HEK293 (cell line): Measurements from ENCODE around the gene NRROS.

Experiments used
- CTCF ChIA-PET: fragments of 350-600 bp; formaldehyde crosslinking; extraction: SDS; loops from one replicate; lab custom pipeline; 2021; ENCODE audit warnings: antibody characterized with exemption; lab: Yijun Ruan, JAX
- POLR2A ChIA-PET: fragments of 300-600 bp; formaldehyde crosslinking; extraction: SDS; loops from one replicate; lab custom pipeline; 2020; ENCODE audit warnings: antibody characterized with exemption, inconsistent platforms; lab: Yijun Ruan, JAX
- H3K27ac ChIP-seq: fragments of 200-500 bp; sonication (Bioruptor generic); 2 replicates; pipeline ENCODE4 v1.5.1; 2014; ENCODE audit warnings: low read depth, low read length, control low read depth, inconsistent platforms; ENCODE audit errors: extremely low read depth
- H3K36me3 ChIP-seq, 2 experiments: fragments of 200-500 bp in 1 of 2; sonication (Bioruptor generic) in 1 of 2; 1 replicate in 1 of 2; 2 replicates in 1 of 2; pipeline ENCODE4 v1.5.1; 2014 to 2017; ENCODE audit warnings: inconsistent platforms in 2 of 2, low read length in 2 of 2; ENCODE audit not compliant: control insufficient read depth in 2 of 2, insufficient read depth in 1 of 2
- H3K4me1 ChIP-seq: fragments of 200-500 bp; sonication (Bioruptor generic); 2 replicates; pipeline ENCODE4 v1.5.1; 2014; ENCODE audit warnings: mild to moderate bottlenecking, low read length, inconsistent platforms; ENCODE audit not compliant: control insufficient read depth, insufficient read depth
- H3K4me3 ChIP-seq: 2 replicates; pipeline ENCODE4 v1.5.1; 2011; ENCODE audit warnings: low read depth, mild to moderate bottlenecking, control low read depth, low read length, moderate library complexity
- H3K9me3 ChIP-seq: fragments of 200-500 bp; sonication (Bioruptor generic); 2 replicates; pipeline ENCODE4 v1.5.1; 2014; ENCODE audit warnings: low read depth, low read length, inconsistent platforms; ENCODE audit not compliant: control insufficient read depth, insufficient read depth
- GLI4 ChIP-seq: fragments of 450-650 bp; formaldehyde crosslinking; IDR thresholded peaks from 2 replicates; pipeline ENCODE4 v1.5.1; 2016; ENCODE audit warnings: missing biosample characterization, missing genetic modification characterization
- KLF7 ChIP-seq: fragments of 450-650 bp; formaldehyde crosslinking; IDR thresholded peaks from 2 replicates; pipeline ENCODE4 v1.5.1; 2016; ENCODE audit warnings: missing biosample characterization, missing genetic modification characterization, borderline replicate concordance
- MZF1 ChIP-seq: fragments of 450-650 bp; formaldehyde crosslinking; IDR thresholded peaks from 2 replicates; pipeline ENCODE4 v1.5.1; 2017; ENCODE audit warnings: missing biosample characterization, missing genetic modification characterization, borderline replicate concordance
- OSR2 ChIP-seq: fragments of 450-650 bp; formaldehyde crosslinking; IDR thresholded peaks from 2 replicates; pipeline ENCODE4 v1.5.1; 2016; ENCODE audit warnings: missing biosample characterization, missing genetic modification characterization
- SP3 ChIP-seq: fragments of 450-650 bp; formaldehyde crosslinking; IDR thresholded peaks from 2 replicates; pipeline ENCODE4 v1.5.1; 2016; ENCODE audit warnings: missing biosample characterization, missing genetic modification characterization
- ZBTB20 ChIP-seq: fragments of 450-650 bp; formaldehyde crosslinking; IDR thresholded peaks from 2 replicates; pipeline ENCODE4 v1.5.1; 2016; ENCODE audit warnings: missing biosample characterization, missing genetic modification characterization
- ZBTB21 ChIP-seq: fragments of 450-650 bp; formaldehyde crosslinking; IDR thresholded peaks from 2 replicates; pipeline ENCODE4 v1.5.1; 2017; ENCODE audit warnings: missing biosample characterization, missing genetic modification characterization
- ZBTB48 ChIP-seq: fragments of 450-650 bp; formaldehyde crosslinking; IDR thresholded peaks from 2 replicates; pipeline ENCODE4 v1.5.1; 2016; ENCODE audit warnings: missing biosample characterization, missing genetic modification characterization
- ZEB2 ChIP-seq: fragments of 450-650 bp; formaldehyde crosslinking; IDR thresholded peaks from 2 replicates; pipeline ENCODE4 v1.5.1; 2016; ENCODE audit warnings: missing biosample characterization, missing genetic modification characterization
- ZFHX2 ChIP-seq: fragments of 450-650 bp; formaldehyde crosslinking; conservative IDR thresholded peaks from 2 replicates; pipeline ENCODE4 v1.5.1; 2016; ENCODE audit warnings: missing biosample characterization, missing genetic modification characterization
- ZIC2 ChIP-seq: fragments of 450-650 bp; formaldehyde crosslinking; IDR thresholded peaks from 2 replicates; pipeline ENCODE4 v1.5.1; 2016; ENCODE audit warnings: missing biosample characterization, missing genetic modification characterization
- ZNF10 ChIP-seq: fragments of 450-650 bp; formaldehyde crosslinking; IDR thresholded peaks from 2 replicates; pipeline ENCODE4 v1.5.1; 2017; ENCODE audit warnings: missing biosample characterization, missing genetic modification characterization
- ZNF155 ChIP-seq: fragments of 450-650 bp; formaldehyde crosslinking; IDR thresholded peaks from 2 replicates; pipeline ENCODE4 v1.5.1; 2016; ENCODE audit warnings: missing biosample characterization, missing genetic modification characterization
- ZNF2 ChIP-seq: fragments of 450-650 bp; formaldehyde crosslinking; IDR thresholded peaks from 2 replicates; pipeline ENCODE4 v1.5.1; 2016; ENCODE audit warnings: missing biosample characterization, missing genetic modification characterization
- ZNF202 ChIP-seq: fragments of 450-650 bp; formaldehyde crosslinking; IDR thresholded peaks from 2 replicates; pipeline ENCODE4 v1.5.1; 2016; ENCODE audit warnings: missing biosample characterization, missing genetic modification characterization, borderline replicate concordance
- ZNF292 ChIP-seq: fragments of 450-650 bp; formaldehyde crosslinking; IDR thresholded peaks from 2 replicates; pipeline ENCODE4 v1.5.1; 2016; ENCODE audit warnings: low read depth, missing biosample characterization, missing genetic modification characterization, borderline replicate concordance
- ZNF423 ChIP-seq: fragments of 450-650 bp; formaldehyde crosslinking; IDR thresholded peaks from 2 replicates; pipeline ENCODE4 v1.5.1; 2016; ENCODE audit warnings: missing biosample characterization, missing genetic modification characterization
- ZNF48 ChIP-seq: fragments of 450-650 bp; formaldehyde crosslinking; IDR thresholded peaks from 2 replicates; pipeline ENCODE4 v1.5.1; 2016; ENCODE audit warnings: missing biosample characterization, missing genetic modification characterization
- ZNF521 ChIP-seq: fragments of 450-650 bp; formaldehyde crosslinking; IDR thresholded peaks from 2 replicates; pipeline ENCODE4 v1.5.1; 2017; ENCODE audit warnings: missing biosample characterization, mild to moderate bottlenecking, missing genetic modification characterization
- ZNF530 ChIP-seq: fragments of 450-650 bp; formaldehyde crosslinking; IDR thresholded peaks from 2 replicates; pipeline ENCODE4 v1.5.1; 2016; ENCODE audit warnings: low read depth, missing biosample characterization, missing genetic modification characterization
- ZNF558 ChIP-seq: fragments of 450-650 bp; formaldehyde crosslinking; IDR thresholded peaks from 2 replicates; pipeline ENCODE4 v1.5.1; 2016; ENCODE audit warnings: missing biosample characterization, missing genetic modification characterization
- ZNF629 ChIP-seq: fragments of 450-650 bp; formaldehyde crosslinking; IDR thresholded peaks from 2 replicates; pipeline ENCODE4 v1.5.1; 2017; ENCODE audit warnings: missing biosample characterization, missing genetic modification characterization
- ZNF658 ChIP-seq: fragments of 450-650 bp; formaldehyde crosslinking; IDR thresholded peaks from 2 replicates; pipeline ENCODE4; 2016; ENCODE audit warnings: missing biosample characterization, missing genetic modification characterization
- ZNF707 ChIP-seq: fragments of 450-650 bp; formaldehyde crosslinking; IDR thresholded peaks from 2 replicates; pipeline ENCODE4 v1.5.1; 2016; ENCODE audit warnings: missing biosample characterization, missing genetic modification characterization
- ZXDB ChIP-seq: fragments of 450-650 bp; formaldehyde crosslinking; IDR thresholded peaks from 2 replicates; pipeline ENCODE4 v1.5.1; 2016; ENCODE audit warnings: missing biosample characterization, missing genetic modification characterization
- TF ChIP-seq, protein P1 (sequence below): fragments of 450-650 bp; formaldehyde crosslinking; IDR thresholded peaks from 2 replicates; pipeline ENCODE4 v1.5.1; 2016; ENCODE audit warnings: missing biosample characterization, missing genetic modification characterization
- TF ChIP-seq, protein P2 (sequence below): fragments of 450-650 bp; formaldehyde crosslinking; IDR thresholded peaks from 2 replicates; pipeline ENCODE4 v1.5.1; 2016; ENCODE audit warnings: missing biosample characterization, missing genetic modification characterization
- TF ChIP-seq, protein P3 (sequence below): fragments of 450-650 bp; formaldehyde crosslinking; IDR thresholded peaks from 2 replicates; pipeline ENCODE4 v1.5.1; 2016; ENCODE audit warnings: missing biosample characterization, missing genetic modification characterization, borderline replicate concordance
- TF ChIP-seq, protein P4 (sequence below): fragments of 450-650 bp; formaldehyde crosslinking; IDR thresholded peaks from 2 replicates; pipeline ENCODE4 v1.5.1; 2017; ENCODE audit warnings: missing biosample characterization, mild to moderate bottlenecking, missing genetic modification characterization, moderate library complexity

Gene NRROS

DNA sequence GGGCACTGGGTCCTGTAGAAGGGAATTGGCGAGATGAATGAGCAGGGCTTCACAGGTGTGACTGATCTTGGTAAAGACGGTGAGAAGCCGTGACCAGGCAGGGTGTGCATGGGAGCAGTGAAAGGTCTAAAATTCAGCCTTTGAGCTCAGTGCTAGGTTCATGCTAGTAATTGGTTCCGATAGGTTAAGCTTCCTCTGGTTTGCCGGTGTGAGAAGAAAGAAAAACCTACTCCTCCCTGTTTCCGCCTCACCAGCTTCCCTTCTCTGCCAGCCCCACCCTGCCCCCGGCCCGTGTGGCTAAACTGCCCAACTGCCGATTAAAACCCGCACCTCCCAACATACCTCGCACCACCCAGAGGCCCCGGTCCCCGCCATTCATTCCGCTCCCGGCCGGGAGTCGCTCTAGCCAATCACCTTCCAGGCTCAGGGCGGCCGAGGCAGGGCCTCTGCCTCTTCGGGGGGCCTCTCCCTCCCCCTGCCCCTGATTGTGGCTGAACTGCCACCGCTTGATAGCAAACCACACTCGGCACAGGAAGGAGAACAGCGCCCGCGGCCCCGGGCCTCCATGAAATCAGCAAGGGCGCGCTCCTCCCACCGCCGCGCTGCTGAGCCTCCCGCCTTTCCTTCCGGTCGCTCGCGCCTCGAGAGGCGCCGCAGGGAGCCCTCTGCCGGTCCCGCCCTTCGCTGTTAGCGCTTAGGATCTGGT lies 7.3 kb upstream of the NRROS start:
- Histone ChIP-seq H3K9me3 (no peaks in the 10 kb centered on the region), H3K27ac (peak overlapping the region; percentile 67), H3K4me1 (0 out of 2 replicates have a peak, but pooled peaks cover 2% of the 10 kb centered on the region), H3K36me3 (no peaks in the 10 kb centered on the region), H3K4me3 (peak overlapping the region; percentile 53)
- ChIA-PET POLR2A (interaction anchor here (0.8 kb wide), 1 partner anchor 15 kb away, joined by 3 read pairs; no protein-coding TSS in a partner anchor), CTCF (interaction anchor here (0.9 to 1.1 kb wide), 2 partner anchors 22 to 46 kb away, joined by 3 to 7 read pairs; no protein-coding TSS in a partner anchor)
- peak; percentile 66; the same call in 1 of the 2 replicates for TF ChIP-seq ZNF423 (tag by site-specific recombination)
- TF ChIP-seq ZNF521: no peak
- 0 out of 2 replicates have a peak, but pooled peaks have one; percentile 47 for TF ChIP-seq OSR2
- TF ChIP-seq GLI4 (tag by site-specific recombination): no peak
- TF ChIP-seq, protein P1, sequence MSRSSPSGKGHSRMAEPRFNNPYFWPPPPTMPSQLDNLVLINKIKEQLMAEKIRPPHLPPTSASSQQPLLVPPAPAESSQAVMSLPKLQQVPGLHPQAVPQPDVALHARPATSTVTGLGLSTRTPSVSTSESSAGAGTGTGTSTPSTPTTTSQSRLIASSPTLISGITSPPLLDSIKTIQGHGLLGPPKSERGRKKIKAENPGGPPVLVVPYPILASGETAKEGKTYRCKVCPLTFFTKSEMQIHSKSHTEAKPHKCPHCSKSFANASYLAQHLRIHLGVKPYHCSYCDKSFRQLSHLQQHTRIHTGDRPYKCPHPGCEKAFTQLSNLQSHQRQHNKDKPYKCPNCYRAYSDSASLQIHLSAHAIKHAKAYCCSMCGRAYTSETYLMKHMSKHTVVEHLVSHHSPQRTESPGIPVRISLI (tag by site-specific recombination): no peak
- no peak for TF ChIP-seq MZF1 (tag by site-specific recombination)
- no peak for TF ChIP-seq ZBTB21 (tag by site-specific recombination)
- TF ChIP-seq ZNF658: no peak
- TF ChIP-seq ZBTB20 (tag by site-specific recombination): peak; percentile 94
- TF ChIP-seq ZNF155 (tag by site-specific recombination): no peak
- TF ChIP-seq, protein P2, sequence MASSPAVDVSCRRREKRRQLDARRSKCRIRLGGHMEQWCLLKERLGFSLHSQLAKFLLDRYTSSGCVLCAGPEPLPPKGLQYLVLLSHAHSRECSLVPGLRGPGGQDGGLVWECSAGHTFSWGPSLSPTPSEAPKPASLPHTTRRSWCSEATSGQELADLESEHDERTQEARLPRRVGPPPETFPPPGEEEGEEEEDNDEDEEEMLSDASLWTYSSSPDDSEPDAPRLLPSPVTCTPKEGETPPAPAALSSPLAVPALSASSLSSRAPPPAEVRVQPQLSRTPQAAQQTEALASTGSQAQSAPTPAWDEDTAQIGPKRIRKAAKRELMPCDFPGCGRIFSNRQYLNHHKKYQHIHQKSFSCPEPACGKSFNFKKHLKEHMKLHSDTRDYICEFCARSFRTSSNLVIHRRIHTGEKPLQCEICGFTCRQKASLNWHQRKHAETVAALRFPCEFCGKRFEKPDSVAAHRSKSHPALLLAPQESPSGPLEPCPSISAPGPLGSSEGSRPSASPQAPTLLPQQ (tag by site-specific recombination): no peak
- TF ChIP-seq ZFHX2 (tag by site-specific recombination): peak; percentile 29; the same call in 1 of the 2 replicates
- TF ChIP-seq ZEB2 (tag by site-specific recombination): peak; percentile 67
- TF ChIP-seq ZBTB48 (tag by site-specific recombination): peak; percentile 13; the same call in 1 of the 2 replicates
- no peak for TF ChIP-seq ZNF48 (tag by site-specific recombination)
- TF ChIP-seq ZNF2 (tag by site-specific recombination): no peak; the same call in 1 of the 2 replicates
- 0 out of 2 replicates have a peak, but pooled peaks have one; percentile 41 for TF ChIP-seq KLF7
- TF ChIP-seq, protein P3, sequence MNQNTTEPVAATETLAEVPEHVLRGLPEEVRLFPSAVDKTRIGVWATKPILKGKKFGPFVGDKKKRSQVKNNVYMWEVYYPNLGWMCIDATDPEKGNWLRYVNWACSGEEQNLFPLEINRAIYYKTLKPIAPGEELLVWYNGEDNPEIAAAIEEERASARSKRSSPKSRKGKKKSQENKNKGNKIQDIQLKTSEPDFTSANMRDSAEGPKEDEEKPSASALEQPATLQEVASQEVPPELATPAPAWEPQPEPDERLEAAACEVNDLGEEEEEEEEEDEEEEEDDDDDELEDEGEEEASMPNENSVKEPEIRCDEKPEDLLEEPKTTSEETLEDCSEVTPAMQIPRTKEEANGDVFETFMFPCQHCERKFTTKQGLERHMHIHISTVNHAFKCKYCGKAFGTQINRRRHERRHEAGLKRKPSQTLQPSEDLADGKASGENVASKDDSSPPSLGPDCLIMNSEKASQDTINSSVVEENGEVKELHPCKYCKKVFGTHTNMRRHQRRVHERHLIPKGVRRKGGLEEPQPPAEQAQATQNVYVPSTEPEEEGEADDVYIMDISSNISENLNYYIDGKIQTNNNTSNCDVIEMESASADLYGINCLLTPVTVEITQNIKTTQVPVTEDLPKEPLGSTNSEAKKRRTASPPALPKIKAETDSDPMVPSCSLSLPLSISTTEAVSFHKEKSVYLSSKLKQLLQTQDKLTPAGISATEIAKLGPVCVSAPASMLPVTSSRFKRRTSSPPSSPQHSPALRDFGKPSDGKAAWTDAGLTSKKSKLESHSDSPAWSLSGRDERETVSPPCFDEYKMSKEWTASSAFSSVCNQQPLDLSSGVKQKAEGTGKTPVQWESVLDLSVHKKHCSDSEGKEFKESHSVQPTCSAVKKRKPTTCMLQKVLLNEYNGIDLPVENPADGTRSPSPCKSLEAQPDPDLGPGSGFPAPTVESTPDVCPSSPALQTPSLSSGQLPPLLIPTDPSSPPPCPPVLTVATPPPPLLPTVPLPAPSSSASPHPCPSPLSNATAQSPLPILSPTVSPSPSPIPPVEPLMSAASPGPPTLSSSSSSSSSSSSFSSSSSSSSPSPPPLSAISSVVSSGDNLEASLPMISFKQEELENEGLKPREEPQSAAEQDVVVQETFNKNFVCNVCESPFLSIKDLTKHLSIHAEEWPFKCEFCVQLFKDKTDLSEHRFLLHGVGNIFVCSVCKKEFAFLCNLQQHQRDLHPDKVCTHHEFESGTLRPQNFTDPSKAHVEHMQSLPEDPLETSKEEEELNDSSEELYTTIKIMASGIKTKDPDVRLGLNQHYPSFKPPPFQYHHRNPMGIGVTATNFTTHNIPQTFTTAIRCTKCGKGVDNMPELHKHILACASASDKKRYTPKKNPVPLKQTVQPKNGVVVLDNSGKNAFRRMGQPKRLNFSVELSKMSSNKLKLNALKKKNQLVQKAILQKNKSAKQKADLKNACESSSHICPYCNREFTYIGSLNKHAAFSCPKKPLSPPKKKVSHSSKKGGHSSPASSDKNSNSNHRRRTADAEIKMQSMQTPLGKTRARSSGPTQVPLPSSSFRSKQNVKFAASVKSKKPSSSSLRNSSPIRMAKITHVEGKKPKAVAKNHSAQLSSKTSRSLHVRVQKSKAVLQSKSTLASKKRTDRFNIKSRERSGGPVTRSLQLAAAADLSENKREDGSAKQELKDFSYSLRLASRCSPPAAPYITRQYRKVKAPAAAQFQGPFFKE (tag by site-specific recombination): no peak
- peak; percentile 88 for TF ChIP-seq ZIC2 (tag by site-specific recombination)
- TF ChIP-seq SP3 (tag by site-specific recombination): peak; percentile 68
- peak; percentile 74; the same call in 1 of the 2 replicates for TF ChIP-seq ZNF10
- TF ChIP-seq, protein P4, sequence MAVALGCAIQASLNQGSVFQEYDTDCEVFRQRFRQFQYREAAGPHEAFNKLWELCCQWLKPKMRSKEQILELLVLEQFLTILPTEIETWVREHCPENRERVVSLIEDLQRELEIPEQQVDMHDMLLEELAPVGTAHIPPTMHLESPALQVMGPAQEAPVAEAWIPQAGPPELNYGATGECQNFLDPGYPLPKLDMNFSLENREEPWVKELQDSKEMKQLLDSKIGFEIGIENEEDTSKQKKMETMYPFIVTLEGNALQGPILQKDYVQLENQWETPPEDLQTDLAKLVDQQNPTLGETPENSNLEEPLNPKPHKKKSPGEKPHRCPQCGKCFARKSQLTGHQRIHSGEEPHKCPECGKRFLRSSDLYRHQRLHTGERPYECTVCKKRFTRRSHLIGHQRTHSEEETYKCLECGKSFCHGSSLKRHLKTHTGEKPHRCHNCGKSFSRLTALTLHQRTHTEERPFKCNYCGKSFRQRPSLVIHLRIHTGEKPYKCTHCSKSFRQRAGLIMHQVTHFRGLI (tag by site-specific recombination): 0 out of 2 replicates have a peak, but pooled peaks have one; percentile 35
- no peak for TF ChIP-seq ZNF202
- TF ChIP-seq ZNF707: no peak
- peak; percentile 95 for TF ChIP-seq ZXDB (tag by site-specific recombination)
- 0 out of 2 replicates have a peak, but pooled peaks have one; percentile 65 for TF ChIP-seq ZNF629 (tag by site-specific recombination)
- no peak for TF ChIP-seq ZNF530 (tag by site-specific recombination)
- TF ChIP-seq ZNF558 (tag by site-specific recombination): no peak
- no peak for TF ChIP-seq ZNF292 (tag by site-specific recombination)
